Renal pelvis (tissue), 12 donors: ENCODE results near the gene COG5. TPM values are rescaled to one million over a fixed set of nuclear protein-coding genes. Genes with fewer than 3 reads are reported as not detected.

Experiments used
- DNase-seq: peaks from one replicate; pipeline ENCODE4 v3.0.0-alpha.2; 2013
- long read RNA-seq, 16 experiments: transcript quantifications; one replicate each; lab custom pipeline, GENCODE V29; 2026
- polyA plus RNA-seq, 3 donors: library from polyadenylated mRNA; unstranded; fragments of 120-200 nt; gene quantifications; one replicate each; pipeline ENCODE4 v1.2.1, GENCODE V29; 2013; ENCODE audit not compliant: insufficient read length in 3 of 3

COG5 gene
- polyA plus RNA-seq, result 10 to 100 TPM; 29.9 to 31.4 (median 30.8) TPM
- long read RNA-seq, donor 1, full-length matches to known transcripts, result 6 of 54 reads
- long read RNA-seq, donor 1, partial matches to known transcripts, result 48 of 54 reads
- long read RNA-seq, donor 1, other reads (novel, unspliced or antisense), result 0 of 54 reads
- long read RNA-seq, donor 2, full-length matches to known transcripts, result 8 of 19 reads
- long read RNA-seq, donor 2, partial matches to known transcripts, result 11 of 19 reads
- long read RNA-seq, donor 2, other reads (novel, unspliced or antisense), result 0 of 19 reads
- long read RNA-seq, donor 3, full-length matches to known transcripts, result 2 of 2 reads
- long read RNA-seq, donor 3, partial matches to known transcripts, result 0 of 2 reads
- long read RNA-seq, donor 3, other reads (novel, unspliced or antisense), result 0 of 2 reads
- long read RNA-seq, donor 4, full-length matches to known transcripts, result 4 of 131 reads
- long read RNA-seq, donor 4, partial matches to known transcripts, result 84 of 131 reads
- long read RNA-seq, donor 4, other reads (novel, unspliced or antisense), result 43 of 131 reads
- long read RNA-seq, donor 5, full-length matches to known transcripts, result 4 of 4 reads
- long read RNA-seq, donor 5, partial matches to known transcripts, result 0 of 4 reads
- long read RNA-seq, donor 5, other reads (novel, unspliced or antisense), result 0 of 4 reads
- long read RNA-seq, donor 6, full-length matches to known transcripts, result 5 of 10 reads
- long read RNA-seq, donor 6, partial matches to known transcripts, result 5 of 10 reads
- long read RNA-seq, donor 6, other reads (novel, unspliced or antisense), result 0 of 10 reads
- long read RNA-seq, donor 7, full-length matches to known transcripts, result 3 of 9 reads
- long read RNA-seq, donor 7, partial matches to known transcripts, result 6 of 9 reads
- long read RNA-seq, donor 7, other reads (novel, unspliced or antisense), result 0 of 9 reads
- long read RNA-seq, donor 8, partial matches to known transcripts, result 32 of 32 reads
- long read RNA-seq, donor 8, other reads (novel, unspliced or antisense), result 0 of 32 reads
- long read RNA-seq, donor 9, full-length matches to known transcripts, result 6 of 6 reads
- long read RNA-seq, donor 9, partial matches to known transcripts, result 0 of 6 reads
- long read RNA-seq, donor 9, other reads (novel, unspliced or antisense), result 0 of 6 reads
- long read RNA-seq, donor 10, full-length matches to known transcripts, result 1 of 119 reads
- long read RNA-seq, donor 10, partial matches to known transcripts, result 113 of 119 reads
- long read RNA-seq, donor 10, other reads (novel, unspliced or antisense), result 5 of 119 reads
- long read RNA-seq, donor 11, full-length matches to known transcripts, result 3 of 10 reads
- long read RNA-seq, donor 11, partial matches to known transcripts, result 7 of 10 reads
- long read RNA-seq, donor 11, other reads (novel, unspliced or antisense), result 0 of 10 reads
- long read RNA-seq, donor 12, full-length matches to known transcripts, result 11 of 22 reads
- long read RNA-seq, donor 12, partial matches to known transcripts, result 11 of 22 reads
- long read RNA-seq, donor 12, other reads (novel, unspliced or antisense), result 0 of 22 reads
- long read RNA-seq, donor 13, full-length matches to known transcripts, result 5 of 21 reads
- long read RNA-seq, donor 13, partial matches to known transcripts, result 6 of 21 reads
- long read RNA-seq, donor 13, other reads (novel, unspliced or antisense), result 10 of 21 reads
- long read RNA-seq, donor 14, full-length matches to known transcripts, result 3 of 11 reads
- long read RNA-seq, donor 14, partial matches to known transcripts, result 8 of 11 reads
- long read RNA-seq, donor 14, other reads (novel, unspliced or antisense), result 0 of 11 reads
- long read RNA-seq, donor 15, full-length matches to known transcripts, result 6 of 69 reads
- long read RNA-seq, donor 15, partial matches to known transcripts, result 29 of 69 reads
- long read RNA-seq, donor 15, other reads (novel, unspliced or antisense), result 34 of 69 reads
- long read RNA-seq, donor 16, full-length matches to known transcripts, result 6 of 11 reads
- long read RNA-seq, donor 16, partial matches to known transcripts, result 5 of 11 reads
- long read RNA-seq, donor 16, other reads (novel, unspliced or antisense), result 0 of 11 reads

GRCh38 chr7:107563775-107564552 is at the start of gene COG5, which contains the start of gene DUS4L:
Gene COG5 (minus strand): TSS chr7:107563920. CDS start chr7:107563896, 24 bp downstream.
Gene DUS4L (plus strand): TSS chr7:107563971. CDS start chr7:107567071, 3,100 bp downstream.
- DNase-seq, result peak; percentile 88

- no peak for DNase-seq
Measured at GRCh38 chr7:107613439-107613838, 49.7 kb upstream of the COG5 start.

GRCh38 chr7:107610323-107610722 is 46.6 kb upstream of the COG5 start:
- peak; percentile 17 for DNase-seq

- peak; percentile 30 for DNase-seq
Measured at GRCh38 chr7:107609811-107610261, 46.1 kb upstream of the COG5 start.

- DNase-seq, result no peak
Measured at GRCh38 chr7:107606303-107606702, 42.6 kb upstream of the COG5 start.

GRCh38 chr7:107605218-107605815 is 41.6 kb upstream of the COG5 start:
- no peak for DNase-seq

GRCh38 chr7:107600816-107601215 is 37.1 kb upstream of the COG5 start:
- no peak for DNase-seq

- DNase-seq, result no peak
Measured at GRCh38 chr7:107599262-107599661, 35.5 kb upstream of the COG5 start.

GRCh38 chr7:107597953-107598352 is 34.2 kb upstream of the COG5 start:
- no peak for DNase-seq

GRCh38 chr7:107597582-107597916 is 33.8 kb upstream of the COG5 start:
- no peak for DNase-seq

GRCh38 chr7:107596881-107597581 is 33.3 kb upstream of the COG5 start:
- peak; percentile 50 for DNase-seq

GRCh38 chr7:107594961-107595737 is 31.4 kb upstream of the COG5 start:
- DNase-seq, result peak; percentile 48

GRCh38 chr7:107593025-107593410 is 29.3 kb upstream of the COG5 start:
- no peak for DNase-seq

- DNase-seq, result no peak
Measured at GRCh38 chr7:107592361-107593024, 28.8 kb upstream of the COG5 start.

GRCh38 chr7:107591421-107591820 is 27.7 kb upstream of the COG5 start:
- DNase-seq, result no peak

GRCh38 chr7:107588529-107589130 is 24.9 kb upstream of the COG5 start:
- DNase-seq, result no peak
